Measurements from ENCODE around the gene TMEM234.

Gene TMEM234

DNA sequence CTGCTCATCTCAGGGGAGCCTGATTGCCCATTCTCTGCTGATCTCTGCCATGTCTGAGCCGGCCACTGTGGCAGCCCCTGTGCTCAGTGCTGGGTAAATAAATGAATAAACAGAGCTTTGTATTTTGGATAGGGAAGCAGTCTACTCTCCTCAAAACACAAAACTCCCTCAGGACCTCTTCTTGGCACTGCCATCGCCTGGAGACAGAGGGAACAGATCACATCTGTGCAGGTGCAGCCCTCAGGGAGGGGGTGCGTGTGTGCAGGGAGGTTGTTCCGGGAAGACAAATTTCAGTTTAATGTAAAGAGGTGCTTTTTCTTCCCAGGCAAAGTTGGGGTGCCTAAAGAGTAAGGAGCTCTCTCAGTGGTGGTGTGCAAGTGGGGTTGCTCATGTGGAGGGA is 17.2 kb upstream of the TMEM234 start:
- peak; percentile 9 for DNase-seq

DNA sequence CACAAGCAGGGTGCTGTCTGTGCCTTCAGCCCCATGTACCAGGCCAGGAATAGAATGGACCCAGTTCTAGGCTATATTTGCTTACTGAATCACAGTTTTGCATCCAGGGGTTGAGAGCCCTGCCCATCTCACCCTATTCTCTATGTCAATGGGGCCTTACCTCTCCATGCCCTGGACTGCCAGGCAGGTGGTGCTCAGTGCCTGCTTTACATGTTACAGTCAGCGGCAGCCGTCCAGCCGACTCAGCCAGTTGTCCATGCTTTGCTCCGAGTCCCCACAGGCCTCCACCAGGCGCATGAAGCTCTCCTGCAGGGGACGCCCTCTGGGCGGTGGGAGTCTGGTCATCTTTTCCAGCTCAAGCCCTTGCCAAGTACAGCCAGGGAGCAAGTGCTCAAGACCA is 12.6 kb upstream of the TMEM234 start:
- DNase-seq: no peak

DNA sequence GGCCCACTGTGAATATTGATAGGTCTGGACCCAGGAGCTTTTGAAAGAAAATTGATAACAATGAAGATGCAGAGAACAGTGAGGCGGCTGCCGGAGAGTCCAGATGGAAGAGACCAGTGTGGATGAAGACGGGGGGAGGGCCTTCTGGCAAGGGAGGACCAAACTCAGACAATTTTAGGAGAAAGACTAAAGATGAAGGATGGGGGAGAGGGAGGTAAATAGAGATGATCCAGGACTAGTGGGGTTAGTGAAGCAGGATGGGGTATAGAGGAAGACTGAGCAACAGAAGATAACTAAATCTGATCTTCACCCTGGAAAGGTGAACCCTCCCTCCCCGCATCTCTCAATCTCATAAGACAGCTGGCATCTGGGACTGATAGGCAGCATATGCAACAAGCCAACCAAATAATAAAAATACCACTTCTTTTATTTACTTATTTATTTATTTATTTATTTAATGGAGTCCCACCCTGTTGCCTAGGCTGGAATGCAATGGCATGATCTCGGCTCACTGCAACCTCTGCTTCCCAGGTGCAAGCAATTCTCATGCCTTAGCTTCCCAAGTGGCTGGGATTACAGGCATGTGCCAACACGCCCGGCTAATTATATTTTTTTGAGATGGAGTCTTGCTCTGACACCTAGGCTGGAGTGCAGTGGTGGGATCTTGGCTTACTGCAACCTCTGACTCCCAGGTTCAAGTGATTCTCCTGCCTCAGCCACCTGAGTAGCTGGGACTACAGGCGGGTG is 10.6 kb upstream of the TMEM234 start:
- no peak for DNase-seq

DNA sequence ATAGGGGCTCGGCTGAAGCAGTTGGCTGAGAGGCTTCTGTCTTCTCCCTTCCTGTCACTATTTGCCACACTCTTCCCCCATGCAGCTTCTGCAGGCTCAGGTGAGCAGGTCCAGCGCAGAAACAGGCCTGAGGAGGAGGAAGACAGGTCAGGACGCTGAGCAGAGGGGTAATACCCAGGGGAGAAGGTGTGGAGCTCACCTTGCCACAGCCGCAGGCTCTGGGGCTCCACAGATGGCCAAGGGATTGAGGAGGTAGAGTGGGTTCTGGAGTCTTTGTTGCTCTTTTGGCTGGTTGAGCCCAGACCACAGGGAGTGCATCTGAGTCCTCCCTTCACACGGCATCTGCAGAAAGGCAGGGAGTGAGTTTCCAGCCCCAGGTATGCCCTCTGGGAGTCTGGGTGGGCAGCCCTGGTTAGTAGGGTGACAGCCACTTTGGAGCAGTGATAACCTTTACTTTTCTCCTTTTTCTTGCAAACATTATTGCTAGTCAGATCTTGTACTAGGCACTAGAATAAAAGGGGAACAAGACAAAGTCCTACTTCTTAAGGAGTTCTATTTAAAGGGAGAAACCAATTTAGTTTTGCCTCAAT is 9.8 kb upstream of the TMEM234 start:
- DNase-seq: no peak

DNA sequence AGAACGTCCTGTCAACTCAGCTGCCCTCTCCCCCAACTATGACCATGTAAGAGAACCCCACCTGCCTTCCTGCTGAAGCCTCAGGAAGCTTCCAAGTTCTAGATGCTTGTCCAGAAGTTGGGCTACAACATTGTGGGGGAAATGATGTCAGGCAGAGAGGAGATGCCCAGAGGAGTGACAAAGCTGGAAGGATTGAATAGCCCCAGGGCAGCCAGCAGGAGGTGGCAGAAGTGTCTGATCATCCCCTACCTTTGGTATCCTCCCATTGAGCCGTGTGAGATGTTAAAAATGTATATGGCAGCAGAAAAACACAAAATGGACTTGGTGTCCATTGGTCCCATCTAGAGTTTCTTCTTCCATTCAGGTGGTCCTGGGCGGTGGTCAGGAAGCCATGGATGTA is 6.6 kb upstream of the TMEM234 start:
- no peak for DNase-seq

DNA sequence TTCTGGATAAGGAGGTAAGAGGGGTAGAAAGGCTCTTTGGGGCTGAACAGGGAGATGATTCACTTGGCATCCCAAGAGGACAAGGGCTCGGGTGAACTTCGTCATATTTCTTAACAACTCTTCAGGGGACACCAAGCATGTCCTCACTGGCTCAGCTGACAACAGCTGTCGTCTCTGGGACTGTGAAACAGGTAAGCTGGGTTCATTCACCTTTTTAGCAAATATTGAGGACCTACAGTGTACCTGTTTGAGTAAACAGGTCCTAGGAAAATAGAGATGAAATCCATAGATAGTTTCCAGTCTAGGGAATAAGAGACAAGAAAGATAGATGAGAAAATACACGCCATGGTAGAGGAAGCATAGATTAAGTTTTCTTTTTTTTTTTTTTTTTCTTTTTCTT is 2.1 kb upstream of the TMEM234 start:
- DNase-seq: no peak

DNA sequence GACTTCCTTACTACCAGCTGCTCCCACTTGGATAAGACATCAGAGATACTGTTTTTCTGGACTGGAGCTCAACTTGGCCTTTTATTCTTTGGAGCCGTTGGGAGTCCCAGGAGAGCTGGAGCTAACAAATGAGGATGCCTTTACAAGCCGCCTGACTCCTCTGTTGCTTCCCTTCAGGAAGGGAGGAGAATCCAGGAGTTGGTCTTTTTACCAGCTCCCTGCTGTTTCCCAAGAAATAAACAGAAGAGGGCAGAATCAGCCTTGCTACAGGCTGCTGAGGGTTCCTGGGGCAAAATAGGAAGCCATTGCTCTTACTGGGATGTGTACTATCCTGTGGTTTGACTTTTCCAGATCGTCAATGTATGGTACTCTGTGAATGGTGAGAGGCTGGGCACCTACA is 1.5 kb upstream of the TMEM234 start:
- no peak for DNase-seq

DNA sequence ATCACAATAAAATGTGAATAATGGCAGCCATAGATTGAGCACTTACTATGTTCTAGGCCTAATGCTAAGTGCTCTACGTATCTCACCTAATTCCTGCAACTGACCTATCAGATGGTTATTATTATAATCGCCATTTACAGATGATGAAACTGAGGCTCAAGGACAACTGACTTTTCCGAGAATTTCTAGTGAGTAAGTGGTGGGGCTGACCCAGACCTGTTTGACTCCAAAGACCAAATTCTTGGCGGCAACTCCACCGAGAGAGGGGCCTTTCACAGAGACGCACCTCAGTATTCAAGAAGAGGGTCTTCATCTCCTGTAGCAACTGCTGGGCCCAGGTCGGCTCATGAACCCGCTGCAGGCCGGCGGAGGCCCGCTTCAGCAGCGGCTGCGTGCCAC is 573 bp downstream of the TMEM234 start:
- no peak for DNase-seq

DNA sequence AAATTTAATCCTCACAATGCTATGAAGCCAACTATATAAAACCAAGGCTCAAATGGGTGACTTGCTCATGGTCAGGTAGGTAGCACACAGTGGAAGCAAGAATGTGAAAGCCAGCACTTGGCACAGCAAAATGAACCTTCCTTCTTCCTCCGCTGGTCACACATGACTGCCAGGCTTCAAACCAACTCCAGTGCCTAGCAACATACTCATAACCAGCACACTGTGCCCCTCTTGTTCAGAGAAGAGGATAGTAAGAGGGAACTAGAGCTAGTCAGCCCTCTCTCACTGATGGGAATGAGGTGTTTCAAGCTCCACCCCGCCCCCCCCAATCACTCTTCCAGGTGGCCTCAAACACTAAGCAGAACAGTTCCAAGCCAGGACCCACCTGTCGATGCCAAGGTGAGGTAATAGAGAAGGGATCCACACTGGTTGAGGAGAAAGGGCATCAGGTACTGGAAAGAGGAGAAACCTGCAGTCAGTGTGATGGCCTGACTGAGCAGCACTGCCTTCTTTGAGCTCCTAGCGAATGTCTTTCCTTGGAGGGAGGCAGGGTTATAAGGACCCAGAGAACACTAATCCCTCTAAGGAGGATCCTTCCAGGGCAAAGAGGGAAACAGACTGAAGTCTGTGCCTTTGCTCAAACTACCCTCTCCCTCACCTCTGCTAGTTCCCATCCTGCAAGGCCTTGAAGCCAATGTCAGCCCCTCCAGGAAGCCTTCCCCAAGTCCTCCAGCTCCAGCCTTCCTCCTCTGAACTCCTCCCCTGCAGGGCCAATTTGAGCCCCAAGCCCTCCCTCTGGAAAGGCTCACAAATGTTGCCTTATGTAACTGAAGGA is 1.2 kb downstream of the TMEM234 start:
- no peak for DNase-seq

DNA sequence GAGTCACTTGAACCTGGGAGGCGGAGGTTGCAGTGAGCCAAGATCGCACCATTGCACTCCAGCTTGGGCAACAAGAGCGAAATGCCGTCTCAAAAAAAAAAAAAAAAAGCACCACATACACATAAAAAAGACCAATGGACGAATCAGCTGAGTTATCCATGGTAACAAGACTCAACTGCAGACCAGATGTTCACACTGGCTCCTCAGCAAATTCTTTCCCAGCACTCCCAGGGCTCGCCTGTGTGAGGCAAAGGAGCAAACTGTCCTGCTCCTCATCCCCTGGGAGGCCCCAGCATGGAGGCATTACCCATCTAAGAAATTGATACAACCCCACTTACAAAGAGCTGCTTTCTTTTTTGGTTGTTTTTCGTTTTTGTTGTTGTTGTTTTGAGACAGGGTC is 3.1 kb downstream of the TMEM234 start:
- DNase-seq: no peak

DNA sequence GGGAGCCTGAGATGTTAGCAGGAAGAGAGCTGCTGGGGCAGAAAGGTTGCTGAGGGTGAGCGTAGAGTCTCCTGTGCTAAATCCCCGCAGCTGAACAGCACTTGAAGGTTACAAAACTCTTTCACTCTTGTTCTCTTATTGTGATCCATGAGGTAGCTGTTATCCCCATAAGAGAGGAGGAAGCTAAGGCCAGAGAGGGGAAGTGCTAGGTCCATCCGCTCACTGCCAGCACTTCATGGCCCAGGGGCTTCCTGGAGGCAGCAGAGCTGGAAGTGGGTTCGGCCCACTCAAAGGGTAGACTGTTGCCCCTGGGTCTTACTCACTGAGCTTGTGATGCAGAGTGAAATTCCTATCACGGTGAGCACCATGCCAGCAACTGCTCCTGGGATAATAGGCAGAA is 5.6 kb downstream of the TMEM234 start:
- DNase-seq: no peak

DNA sequence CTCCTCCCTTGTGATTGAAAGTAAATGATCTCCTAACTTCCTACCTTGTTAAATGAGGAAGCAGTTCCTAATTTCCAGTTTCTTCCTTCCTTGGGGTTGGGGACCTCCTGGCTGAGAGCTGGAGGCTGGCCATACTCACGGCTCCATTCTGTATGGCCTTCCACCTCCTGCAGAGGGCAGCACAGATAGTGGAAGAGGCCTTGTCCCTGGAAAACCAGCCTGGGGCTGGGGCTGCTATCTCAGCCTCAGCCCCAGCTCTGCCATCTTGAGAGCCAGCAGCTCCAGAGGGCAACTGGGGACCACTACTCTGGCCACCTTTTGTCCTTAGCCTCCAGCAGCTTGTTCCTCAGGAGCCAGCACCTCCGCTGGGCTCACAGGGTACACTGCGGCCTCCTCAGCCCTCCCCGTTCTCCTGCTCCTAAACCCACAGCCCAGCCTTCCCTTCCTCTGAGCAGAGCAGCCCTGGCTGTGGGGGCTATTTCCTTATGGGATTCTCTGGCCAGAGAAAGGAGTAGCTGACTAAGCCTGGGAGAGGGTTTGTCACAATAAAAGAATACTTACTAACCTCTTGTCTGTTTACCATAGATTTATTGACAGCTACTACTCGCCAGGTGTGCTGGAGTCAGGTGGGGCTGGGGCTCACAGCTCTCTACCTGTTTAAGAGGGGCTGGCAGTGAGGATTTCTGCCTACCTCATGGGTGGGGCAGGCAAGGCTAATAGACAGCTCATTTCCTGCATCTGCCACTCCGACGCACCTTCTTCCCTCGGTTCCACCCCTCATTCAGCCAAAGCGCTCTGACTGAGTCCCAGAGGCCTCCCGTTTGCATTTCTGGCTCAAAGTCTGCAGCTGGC is 6.3 kb downstream of the TMEM234 start:
- DNase-seq: peak; percentile 75

DNA sequence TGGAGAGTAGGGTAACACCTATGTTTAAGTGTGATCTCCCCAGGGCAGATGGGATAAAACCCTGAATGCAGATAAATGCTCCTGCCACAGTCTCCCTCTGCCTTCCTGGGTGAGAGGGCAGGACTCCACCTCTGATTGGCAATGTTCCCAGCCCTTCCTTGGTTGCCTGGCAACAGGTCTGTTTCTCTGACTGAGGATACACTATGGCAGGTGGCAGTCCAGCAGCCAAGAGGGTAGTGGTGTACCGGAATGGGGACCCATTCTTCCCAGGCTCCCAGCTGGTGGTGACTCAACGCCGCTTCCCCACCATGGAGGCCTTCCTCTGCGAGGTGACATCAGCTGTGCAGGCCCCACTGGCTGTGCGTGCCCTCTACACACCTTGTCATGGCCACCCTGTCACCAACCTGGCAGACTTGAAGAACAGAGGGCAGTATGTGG is 13.2 kb downstream of the TMEM234 start, which contains the start of gene DCDC2B:
Gene DCDC2B, plus strand, starts transcription at position 199 of the 438 bp plus-strand sequence. Its CDS starts 5 bp downstream, at position 204.
- DNase-seq: peak; percentile 95

DNA sequence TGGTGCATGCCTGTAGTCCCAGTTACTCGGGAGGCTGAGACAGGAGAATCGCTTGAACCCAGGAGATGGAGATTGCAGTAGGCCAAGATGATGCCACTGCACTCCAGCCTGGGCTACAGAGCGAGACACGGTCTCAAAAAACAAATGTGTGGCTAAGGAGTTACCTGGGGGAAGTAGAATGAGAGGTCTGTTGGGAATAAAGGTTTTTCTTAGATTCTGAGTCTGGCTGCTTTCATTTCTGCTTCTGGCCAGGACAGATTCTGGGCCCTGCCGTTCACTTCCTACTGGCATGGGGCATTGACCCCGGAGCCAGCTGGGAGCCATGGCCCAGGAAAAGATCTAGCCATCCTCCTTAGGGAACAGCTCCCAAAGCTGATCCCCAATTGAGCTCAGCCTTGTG is 13.7 kb downstream of the TMEM234 start:
- DNase-seq: no peak

DNA sequence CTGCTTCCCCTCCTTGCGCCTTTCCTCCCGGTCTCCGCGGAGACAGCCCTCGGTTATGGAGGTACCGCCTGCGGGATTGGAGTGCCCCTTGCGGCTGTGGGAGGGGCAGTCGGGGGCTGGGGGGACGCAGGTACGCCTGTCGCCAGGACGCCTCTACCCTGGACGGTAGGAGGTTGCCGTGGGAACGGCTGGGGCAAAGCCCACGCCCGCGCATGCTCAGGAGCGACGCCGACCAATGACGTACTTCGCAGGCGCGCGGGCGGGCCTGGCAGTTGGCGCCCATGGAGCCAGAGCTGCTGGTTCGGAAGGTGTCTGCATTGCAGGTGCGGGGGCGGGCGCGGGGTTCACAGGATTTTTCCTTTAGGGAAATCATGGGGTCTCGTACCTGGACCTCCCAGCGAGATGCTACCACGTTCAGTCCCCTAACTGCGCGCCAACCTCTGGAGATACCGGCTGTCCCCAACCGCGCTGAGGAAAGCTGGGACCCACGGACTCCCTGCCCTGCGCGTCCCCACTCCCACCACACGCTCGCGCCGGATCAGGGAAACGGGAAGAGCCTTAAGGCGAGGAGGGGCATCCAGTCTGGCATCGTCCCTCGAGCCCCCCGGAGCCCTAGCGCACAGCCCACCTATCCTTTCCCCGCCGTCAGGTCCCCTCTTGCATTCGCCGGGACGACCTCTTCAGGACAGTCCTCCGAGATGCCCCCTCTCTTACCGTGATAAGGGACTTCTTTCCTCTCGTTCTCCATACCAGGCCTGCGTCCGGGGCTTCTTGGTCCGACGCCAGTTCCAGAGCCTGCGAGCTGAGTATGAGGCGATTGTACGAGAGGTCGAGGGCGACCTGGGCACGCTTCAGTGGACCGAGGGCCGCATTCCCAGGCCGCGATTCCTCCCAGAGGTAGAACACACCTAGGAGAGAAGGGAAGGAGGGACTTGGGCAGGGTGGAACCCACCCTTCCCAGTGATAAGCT is 16.5 kb downstream of the TMEM234 start, which contains the start of gene IQCC:
Gene IQCC, plus strand, starts transcription at position 271 of the 970 bp plus-strand sequence. Its CDS starts 11 bp downstream, at position 282.
- DNase-seq: peak; percentile 72

DNA sequence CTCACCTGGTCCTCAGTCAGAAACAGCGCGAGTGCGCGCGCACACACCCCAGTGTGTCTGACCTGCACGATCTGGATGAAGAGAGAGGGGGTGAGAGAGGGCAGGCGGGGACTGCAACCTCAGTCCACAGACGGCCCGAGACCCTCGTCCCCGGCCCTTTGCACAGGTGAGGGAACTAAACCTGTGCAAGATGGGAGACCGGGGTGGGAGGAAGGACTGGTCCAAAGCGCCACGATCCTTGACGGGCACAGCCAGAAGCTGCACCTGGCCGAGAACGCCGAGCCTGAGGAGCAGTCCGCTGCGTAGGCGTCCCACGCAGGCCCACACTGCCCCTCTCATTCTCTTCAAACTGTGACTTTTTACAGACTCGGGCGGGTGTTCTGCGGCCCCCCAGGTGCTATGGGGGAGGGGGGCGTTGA is 17.2 kb downstream of the TMEM234 start:
- no peak for DNase-seq

DNA sequence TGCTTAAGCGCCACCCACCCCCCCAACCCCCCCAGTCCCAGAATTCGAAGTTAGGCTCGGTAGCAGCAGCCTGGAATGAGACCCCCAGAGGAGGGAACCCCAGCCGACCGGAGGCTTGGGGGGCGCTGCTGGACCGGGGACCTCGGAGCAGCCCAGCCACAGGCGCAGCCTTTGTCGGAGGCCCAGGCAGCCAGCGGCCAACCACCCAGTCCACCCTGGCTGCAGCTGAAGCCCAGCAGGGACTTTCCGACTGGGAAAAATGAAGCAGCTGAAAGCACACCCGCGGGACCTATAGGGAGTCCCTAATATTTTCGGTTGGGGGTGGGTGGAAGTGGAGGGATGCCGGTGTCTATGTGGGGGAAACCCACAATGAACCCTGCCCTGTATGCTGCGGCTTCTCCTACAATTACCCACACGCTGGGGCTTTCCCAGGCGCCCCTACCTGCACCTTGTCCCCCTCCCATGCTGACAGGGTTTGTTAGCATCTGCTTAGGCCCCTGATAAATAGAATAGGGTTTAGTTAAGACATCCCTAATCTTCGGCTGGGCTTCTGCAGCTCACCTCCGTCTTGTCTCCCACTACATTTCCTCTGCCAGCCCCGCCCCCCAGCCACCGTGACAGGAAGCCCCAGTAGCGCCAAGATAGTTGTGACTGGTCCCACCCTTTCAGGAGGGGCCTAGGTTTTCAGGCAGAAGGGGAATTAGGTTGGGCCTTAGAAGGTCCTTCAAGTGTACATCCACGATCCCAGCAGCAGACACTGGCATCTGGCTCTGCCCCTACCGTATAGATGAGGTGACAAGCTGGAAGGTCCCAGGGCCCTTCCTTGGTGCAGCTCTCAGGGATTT is 20.9 kb downstream of the TMEM234 start:
- no peak for DNase-seq

DNA sequence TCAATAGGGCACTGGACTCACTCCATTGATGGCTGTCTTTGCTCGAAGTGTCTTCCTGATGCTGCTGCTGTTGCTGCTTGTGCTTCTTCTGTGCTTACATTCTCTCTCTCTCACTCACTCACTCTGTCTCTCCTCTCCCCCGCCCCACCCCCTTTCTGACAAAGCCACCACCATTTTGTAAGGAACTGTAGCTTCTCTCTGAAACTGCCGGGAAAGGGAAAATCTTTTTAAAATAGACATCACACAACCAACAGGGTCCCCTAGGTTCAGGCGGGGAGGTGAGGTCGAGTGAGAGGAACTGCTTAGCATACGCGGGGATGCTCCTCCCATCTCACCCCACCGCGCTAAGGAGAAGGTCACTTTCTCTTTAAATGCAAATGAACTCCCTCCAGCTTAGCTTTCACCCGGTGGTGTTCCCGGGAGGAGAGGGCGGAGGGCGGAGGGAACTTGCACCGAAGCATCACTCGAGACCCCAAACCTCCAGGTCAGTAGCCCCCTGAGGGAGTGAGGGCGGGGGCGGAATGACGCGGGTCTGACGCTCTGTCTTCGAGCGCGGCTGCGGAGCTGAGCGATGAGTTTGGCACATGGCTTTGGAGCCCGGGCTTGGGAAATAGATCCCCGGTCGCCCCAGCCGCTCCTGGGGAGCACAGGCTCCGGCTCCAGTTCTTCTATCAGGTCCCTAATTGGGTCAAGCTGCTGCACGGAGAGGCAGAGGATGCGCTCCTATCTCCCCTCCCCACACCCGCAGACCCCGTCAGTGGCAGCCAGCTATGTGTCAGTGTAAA is 21.7 kb downstream of the TMEM234 start, which contains the start of gene CCDC28B:
Gene CCDC28B, plus strand, starts transcription at position 370 of the 785 bp plus-strand sequence. CDS start 1,341 bp downstream, outside the sequence.
- peak; percentile 22 for DNase-seq

DNA sequence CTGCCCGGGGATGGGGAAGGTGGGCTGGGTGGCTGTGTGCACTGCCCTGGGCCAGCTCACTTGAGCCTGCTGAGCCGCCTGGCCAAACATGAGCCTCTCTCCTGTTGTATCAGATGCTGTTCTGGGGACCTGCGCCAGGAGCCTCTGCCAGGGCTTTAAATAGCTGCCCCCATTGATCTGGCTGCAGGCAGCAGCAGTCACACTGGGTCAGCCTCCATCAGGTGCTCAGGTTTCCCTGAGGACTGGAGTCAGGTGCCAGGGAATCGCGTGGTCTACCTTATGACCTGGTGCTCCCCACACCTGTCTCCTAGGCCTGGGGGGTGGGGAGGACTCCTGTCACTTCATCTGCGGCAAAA is 22.5 kb downstream of the TMEM234 start:
- peak; percentile 84 for DNase-seq
